HG03442 (cell line): ENCODE results near the gene TMEM41B.
"Not testable (repeated sequence)": the region's sequence is repeated elsewhere in the genome, so short reads cannot be mapped to it uniquely, and the experiment has no call there.

ENCODE experiments used
- ATAC-seq: cut with Tn5 transposase; IDR thresholded peaks from one replicate; pipeline ENCODE4 v1.9.1; 2021; ENCODE audit warnings: mild to moderate bottlenecking, moderate library complexity; ENCODE audit not compliant: unreplicated experiment

The TMEM41B gene

GRCh38 chr11:9263840-9264315 is 50.5 kb downstream of the TMEM41B start:
- peak; percentile 59 for ATAC-seq

- ATAC-seq = not testable (repeated sequence)
These were observed 53.6 kb downstream of the TMEM41B start for GRCh38 chr11:9260838-9261146.

- no peak for ATAC-seq
These were observed 54.2 kb downstream of the TMEM41B start for GRCh38 chr11:9259981-9260837.

- ATAC-seq = not testable (repeated sequence)
These were observed 56.1 kb downstream of the TMEM41B start for GRCh38 chr11:9258279-9258678.

- no peak for ATAC-seq
These were observed 60.0 kb downstream of the TMEM41B start for GRCh38 chr11:9254416-9254815.

GRCh38 chr11:9253086-9253485 is 61.3 kb downstream of the TMEM41B start:
- ATAC-seq = no peak

- ATAC-seq = no peak
These were observed 63.1 kb downstream of the TMEM41B start for GRCh38 chr11:9251311-9251710.

- ATAC-seq = peak; percentile 77
These were observed 64.2 kb downstream of the TMEM41B start for GRCh38 chr11:9250139-9250582.

- no peak for ATAC-seq
These were observed 65.1 kb downstream of the TMEM41B start for GRCh38 chr11:9249252-9249651.

- ATAC-seq = no peak
These were observed 66.5 kb downstream of the TMEM41B start for GRCh38 chr11:9247863-9248262.

GRCh38 chr11:9236242-9236641 is 78.2 kb downstream of the TMEM41B start:
- ATAC-seq = not testable (repeated sequence)

- ATAC-seq = no peak
These were observed 81.9 kb downstream of the TMEM41B start for GRCh38 chr11:9232482-9232881.

- ATAC-seq = no peak
These were observed 82.6 kb downstream of the TMEM41B start for GRCh38 chr11:9231848-9232177.
